Testis (tissue), 2 donors: ENCODE results near the gene AGBL4.

Experiments
- CTCF ChIP-seq, 3 experiments: fragments of 450-650 bp in 2 of 3; fragments of 200-600 bp in 1 of 3; sonication (generic) in 1 of 3; IDR thresholded peaks; one replicate each; pipeline ENCODE4 v1.5.1; 2016 to 2019; ENCODE audit warnings: antibody characterized with exemption in 3 of 3, mild to moderate bottlenecking in 2 of 3, moderate library complexity in 1 of 3
- POLR2A ChIP-seq: fragments of 450-650 bp; IDR thresholded peaks from one replicate; pipeline ENCODE4 v1.6.1; 2017; ENCODE audit warnings: antibody characterized with exemption, mild to moderate bottlenecking, moderate library complexity

GRCh38 chr1:48859456-48859855 lies 1164.3 kb downstream of the AGBL4 start:
- TF ChIP-seq CTCF (IDR thresholded peaks at IDR 0.05) (no peak), POLR2A (no peak)
